GOT3 (cell line): ENCODE results near the gene FKBP2.

Experiments used
- DNase-seq: peaks from one replicate; lab custom pipeline; 2025; ENCODE audit warnings: mixed read lengths; lab: John Stamatoyannopoulos, UW

FKBP2 gene

DNA sequence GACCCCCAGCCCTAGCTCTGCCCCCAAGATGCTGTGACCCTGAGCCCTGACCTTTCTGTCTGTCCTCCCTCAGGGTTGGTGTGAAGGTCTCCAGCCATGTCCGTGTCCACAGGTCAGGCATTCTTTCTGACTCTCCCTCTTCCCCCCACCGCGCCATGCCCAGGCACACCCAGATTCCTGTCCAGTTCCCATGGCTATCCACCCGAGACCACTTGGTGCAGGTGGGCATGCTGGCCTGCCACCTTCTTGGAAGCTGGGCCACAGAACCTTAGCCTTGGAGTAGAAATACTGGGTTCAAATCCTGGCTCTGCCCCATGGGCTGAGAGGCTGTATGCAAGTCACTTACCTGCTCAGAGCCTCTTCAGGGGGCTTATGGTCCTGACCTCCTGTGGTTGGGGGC, 8.1 kb downstream of the FKBP2 start:
- DNase-seq: no peak

GRCh38 chr11:64249563-64250414, 8.9 kb downstream of the FKBP2 start:
- no peak for DNase-seq

DNA sequence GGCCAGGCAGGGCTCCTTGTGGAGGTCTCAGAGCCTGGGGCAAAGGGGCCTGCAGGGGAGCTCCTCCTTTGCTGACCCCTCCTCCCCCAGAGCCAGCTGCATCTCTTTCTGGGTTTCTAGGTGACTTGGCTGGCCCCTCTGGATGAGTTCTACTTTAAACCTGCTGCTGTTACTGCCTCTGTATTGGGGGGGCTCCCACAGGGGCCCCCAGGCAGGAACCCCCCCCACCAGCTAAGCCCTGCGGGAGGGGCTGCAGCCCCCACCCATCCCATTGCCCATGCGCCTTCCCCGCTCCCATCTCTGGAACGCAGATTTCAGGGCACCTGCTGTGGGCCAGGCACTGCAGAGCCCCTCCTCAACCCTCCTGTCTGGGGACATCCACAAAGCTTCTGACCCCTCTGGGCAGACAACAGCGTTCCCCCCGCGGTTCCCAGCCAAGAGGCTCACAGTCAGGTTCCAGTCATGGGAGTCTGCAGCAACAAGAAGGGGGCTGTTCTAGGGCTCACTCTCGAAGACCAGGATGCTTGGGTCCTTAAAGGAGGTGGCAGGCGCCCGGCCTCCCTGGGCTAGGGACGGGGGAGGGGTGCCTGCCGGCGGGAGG, 9.6 kb downstream of the FKBP2 start:
- DNase-seq: no peak

GRCh38 chr11:64251016-64251752, 10.3 kb downstream of the FKBP2 start, which contains the start of gene PLCB3:
TSS of gene PLCB3 (plus strand) at chr11:64251530. CDS start at chr11:64251650, 120 bp downstream.
- DNase-seq: no peak

DNA sequence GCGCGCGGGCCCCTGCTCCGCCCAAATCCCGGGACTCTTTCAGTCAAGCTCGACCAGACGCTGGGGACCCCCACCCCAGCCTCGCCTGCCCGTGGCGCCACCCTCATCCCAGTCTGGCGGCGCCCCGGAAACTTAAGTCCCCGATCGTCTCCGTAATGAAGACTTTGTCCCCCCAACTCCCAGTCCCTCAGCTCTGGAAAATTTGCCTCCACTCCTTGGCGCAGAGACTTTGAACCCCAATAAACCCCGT, 10.8 kb downstream of the FKBP2 start:
- no peak for DNase-seq

DNA sequence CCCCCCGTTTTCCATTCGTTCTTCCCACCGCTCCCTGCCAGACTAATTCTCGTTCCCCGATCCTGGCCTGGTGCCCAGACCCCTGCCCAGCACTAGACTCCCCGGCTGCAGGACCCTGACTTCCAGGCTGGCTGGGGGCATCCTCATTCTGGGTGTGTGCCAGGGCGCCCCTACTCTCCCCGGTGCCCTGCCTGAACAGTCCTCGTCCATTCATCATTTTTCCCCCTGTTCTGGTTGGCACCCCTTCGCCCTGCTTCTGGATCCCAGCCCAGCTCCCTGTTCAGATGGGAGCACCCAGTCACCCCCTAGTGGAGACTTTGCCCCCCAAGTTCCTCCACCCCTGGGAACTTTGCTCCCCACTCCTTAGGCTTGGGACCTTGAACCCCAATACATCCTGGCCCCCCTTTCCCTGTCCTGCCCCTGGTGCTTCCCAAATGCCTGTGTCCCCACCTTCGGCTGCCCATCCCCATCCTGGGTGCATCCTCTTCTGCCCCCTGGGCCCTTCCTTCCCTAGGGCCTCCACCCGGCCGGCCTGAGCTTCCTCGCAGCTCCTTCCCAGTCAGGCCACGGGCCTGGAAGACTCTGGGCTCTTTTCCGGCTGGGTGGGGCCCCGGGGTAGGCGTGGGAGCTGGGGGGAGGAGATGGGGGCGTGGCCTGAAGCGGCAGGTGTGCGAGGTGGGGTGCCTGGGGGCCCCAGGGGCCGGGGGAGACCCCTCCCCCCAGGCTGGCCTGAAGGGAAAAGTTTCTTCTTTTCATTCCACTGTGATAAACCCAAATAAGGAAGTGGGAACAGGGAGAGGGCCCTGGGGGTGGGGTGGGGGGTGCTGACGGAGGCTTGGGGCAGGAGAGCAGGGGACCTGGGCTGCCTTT, 11.3 kb downstream of the FKBP2 start:
- DNase-seq: no peak

GRCh38 chr11:64253043-64253442, 12.1 kb downstream of the FKBP2 start:
- DNase-seq: no peak

DNA sequence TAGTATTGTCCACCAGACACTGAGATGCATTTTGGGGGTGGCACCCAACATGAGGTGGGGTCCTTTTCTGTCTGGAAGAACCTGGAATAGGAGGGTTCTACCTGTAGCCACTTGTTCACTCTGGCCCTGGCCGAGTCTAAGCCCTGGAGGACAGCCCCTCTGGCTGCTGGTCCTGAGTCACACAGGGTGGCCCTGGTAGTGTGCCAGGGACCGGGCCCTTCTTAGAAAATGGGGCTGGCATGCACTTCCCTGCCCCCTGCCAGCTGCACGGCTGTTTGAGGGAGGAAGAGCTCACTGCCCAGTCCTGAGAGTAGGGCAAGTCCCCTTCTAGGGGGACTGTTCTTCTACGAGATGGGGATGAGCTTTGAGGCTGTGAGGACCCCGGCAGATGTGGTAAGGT, 12.6 kb downstream of the FKBP2 start:
- no peak for DNase-seq

DNA sequence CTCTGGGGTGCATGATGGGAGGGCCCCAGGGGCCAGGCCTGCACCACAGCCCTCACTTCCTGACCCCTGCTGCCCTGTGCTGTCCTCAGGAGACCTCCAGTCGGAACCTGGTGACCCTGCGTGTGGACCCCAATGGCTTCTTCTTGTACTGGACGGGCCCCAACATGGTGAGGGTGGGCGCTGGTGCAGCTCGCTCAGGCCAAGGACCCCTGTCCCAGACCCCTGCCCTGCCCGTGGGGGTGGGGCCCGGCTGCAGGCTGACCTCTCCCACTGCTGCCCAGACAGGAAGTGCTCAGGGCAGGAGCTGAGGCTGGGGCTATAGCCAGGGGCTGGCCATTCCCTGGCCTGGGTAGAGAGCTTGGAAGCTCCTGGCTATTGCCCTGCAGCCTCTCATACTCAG, 13.4 kb downstream of the FKBP2 start:
- no peak for DNase-seq

GRCh38 chr11:64255135-64256128, 14.5 kb downstream of the FKBP2 start:
- DNase-seq: no peak

GRCh38 chr11:64256300-64256699, 15.4 kb downstream of the FKBP2 start:
- DNase-seq: no peak

- no peak for DNase-seq
Observed at GRCh38 chr11:64258356-64258755, 17.5 kb downstream of the FKBP2 start.

GRCh38 chr11:64258946-64259532, 18.1 kb downstream of the FKBP2 start:
- DNase-seq: no peak

DNA sequence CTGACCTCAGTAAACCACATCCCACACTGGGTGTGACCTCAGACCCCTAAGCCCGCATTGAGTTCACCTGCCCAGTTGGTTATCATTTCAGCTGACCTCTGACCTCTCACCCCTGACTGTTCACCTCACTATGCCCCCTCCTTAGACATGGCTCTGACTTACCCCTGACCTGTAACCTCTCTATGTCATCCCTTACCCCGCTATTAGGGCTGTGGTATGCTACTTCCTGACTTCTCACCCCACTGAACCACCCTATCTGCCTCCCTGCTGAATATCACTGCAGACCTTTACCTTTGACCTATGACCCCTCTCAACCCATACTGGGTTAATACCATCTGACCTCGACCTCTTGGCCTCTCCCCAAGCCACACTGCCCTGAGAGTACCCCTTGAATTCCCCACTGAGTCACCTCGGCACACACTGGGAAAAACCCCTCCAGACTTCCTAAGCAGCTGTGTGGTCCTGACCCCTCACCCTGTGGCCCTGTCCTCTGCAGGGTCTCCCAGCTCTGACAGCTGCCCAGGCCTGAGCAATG, 18.7 kb downstream of the FKBP2 start:
- no peak for DNase-seq

DNA sequence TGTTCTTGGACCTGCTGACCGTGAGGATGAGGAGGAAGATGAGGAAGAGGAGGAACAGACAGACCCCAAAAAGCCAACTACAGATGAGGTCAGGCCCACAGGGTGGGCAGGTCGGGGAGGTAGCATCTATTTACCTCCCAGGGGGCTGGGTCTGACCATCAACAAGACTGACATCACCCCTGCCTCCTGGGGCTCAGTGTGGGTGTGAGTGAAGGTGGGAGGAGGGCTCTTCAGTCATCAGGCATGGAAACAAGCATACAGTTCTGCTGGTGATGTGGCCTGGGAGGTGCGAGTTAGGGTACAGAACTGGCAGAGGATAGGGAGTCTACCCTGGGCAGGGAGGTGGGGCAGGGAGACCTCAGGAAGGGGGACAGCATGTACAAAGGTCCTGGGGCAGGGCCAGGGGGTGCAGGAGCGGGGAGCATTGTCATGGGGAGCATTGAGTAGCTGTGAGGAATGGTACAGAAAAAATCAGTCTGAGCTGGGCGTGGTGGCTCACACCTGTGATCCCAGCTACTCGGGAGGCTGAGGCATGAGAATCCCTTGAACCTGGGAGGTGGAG, 19.3 kb downstream of the FKBP2 start:
- DNase-seq: no peak

DNA sequence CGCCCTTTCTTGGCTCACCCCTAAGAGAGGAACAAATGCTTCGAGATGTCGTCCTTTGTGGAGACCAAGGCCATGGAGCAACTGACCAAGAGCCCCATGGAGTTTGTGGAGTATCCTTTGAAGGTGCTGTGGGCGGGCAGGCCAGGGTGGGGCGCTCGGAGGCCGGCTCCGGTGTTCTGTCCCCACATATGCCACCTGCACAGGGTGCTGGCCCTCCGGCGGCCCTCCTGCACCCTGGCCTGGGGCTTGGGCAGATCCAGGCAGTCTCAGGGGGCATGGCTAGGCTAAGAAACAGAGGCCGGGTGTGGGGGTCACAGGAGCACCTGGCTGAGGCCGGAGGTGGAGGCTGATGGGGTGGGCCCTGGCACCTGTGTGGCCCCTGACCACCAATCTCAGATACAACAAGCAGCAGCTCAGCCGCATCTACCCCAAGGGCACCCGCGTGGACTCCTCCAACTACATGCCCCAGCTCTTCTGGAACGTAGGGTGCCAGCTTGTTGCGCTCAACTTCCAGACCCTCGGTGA, 20.7 kb downstream of the FKBP2 start:
- DNase-seq: no peak

- DNase-seq: no peak
Observed at GRCh38 chr11:64262271-64263002, 21.5 kb downstream of the FKBP2 start.

DNA sequence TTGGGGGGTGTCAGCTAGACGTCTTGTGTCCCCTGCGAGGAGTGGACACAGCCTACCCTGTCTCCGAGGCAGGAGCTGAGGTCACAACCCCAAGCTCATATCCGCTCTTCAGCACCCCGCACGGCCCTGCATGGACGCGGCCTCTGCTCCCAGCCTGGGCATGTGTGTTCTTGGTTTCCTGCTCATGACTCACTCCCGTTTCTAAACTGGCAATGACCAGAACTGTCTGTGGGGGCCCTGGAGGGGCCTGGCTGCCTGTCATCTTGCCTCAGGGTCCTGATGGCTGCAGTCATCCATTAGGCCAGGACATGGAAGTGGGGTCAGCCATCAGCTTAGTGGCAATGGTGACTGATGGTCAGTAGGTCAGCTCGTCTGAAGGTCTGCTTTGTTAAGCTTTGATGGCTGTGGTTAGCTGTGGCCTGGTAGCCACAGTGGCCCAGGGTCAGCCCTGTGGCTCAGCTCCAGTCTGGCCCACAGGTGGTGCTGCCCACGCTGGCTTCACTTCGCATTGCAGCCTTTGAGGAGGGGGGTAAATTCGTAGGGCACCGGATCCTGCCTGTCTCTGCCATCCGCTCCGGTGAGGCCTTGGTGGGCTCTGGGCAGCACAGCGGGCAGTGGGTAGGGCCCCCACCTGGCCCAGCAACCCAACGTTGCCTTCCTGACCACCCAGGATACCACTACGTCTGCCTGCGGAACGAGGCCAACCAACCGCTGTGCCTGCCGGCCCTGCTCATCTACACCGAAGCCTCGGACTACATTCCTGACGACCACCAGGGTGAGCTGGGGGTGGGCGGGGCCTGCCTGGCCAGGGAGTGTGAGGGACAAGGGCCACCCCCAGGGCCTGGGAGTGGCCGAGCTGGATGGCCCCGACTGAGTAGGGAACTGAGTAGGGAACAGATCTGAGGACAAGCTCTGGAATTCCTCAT, 22.4 kb downstream of the FKBP2 start:
- no peak for DNase-seq
